RWPE1 (cell line): Measurements from ENCODE around the gene DCAF7.

Source experiments
- CTCF ChIA-PET: fragments of 350-600 bp; sonication (Branson Sonifier 250); formaldehyde crosslinking; extraction: SDS; loops from one replicate; lab custom pipeline; 2021; lab: Yijun Ruan, JAX
- POLR2A ChIA-PET: fragments of 400-600 bp; formaldehyde crosslinking; extraction: SDS; loops from one replicate; lab custom pipeline; 2020; ENCODE audit warnings: antibody characterized with exemption; ENCODE audit not compliant: low non-redundant PET; lab: Yijun Ruan, JAX
- DNase-seq: peaks from one replicate; pipeline ENCODE4 v3.0.0; 2012; ENCODE audit warnings: low spot score
- H3K27ac ChIP-seq: fragments of 450-650 bp; 2 replicates; pipeline ENCODE4 v1.5.1; 2017
- CTCF ChIP-seq: fragments of 450-650 bp; conservative IDR thresholded peaks from 2 replicates; pipeline ENCODE4 v1.5.1; 2017; ENCODE audit warnings: low read depth, mild to moderate bottlenecking

The DCAF7 gene

GRCh38 chr17:63578027-63578768 lies 27.9 kb downstream of the DCAF7 start:
- H3K27ac ChIP-seq: no peak overlapping the region
- TF ChIP-seq CTCF: no peak
- DNase-seq: no peak
- ChIA-PET POLR2A (no interaction called here), CTCF (no interaction called here)

GRCh38 chr17:63578769-63579111 lies 28.5 kb downstream of the DCAF7 start:
- CTCF ChIA-PET: no interaction called here

GRCh38 chr17:63579633-63580032 lies 29.4 kb downstream of the DCAF7 start:
- no peak for DNase-seq
- ChIA-PET POLR2A (no interaction called here), CTCF (interaction anchor here (0.6 kb wide), 1 partner anchor 128 kb away, joined by 3 read pairs; no protein-coding TSS in a partner anchor)
- no peak overlapping the region for H3K27ac ChIP-seq
- TF ChIP-seq CTCF: no peak

More at GRCh38 chr17:63578769-63579111, 28.5 kb downstream of the DCAF7 start:
- no peak for DNase-seq
- POLR2A ChIA-PET: no interaction called here
- TF ChIP-seq CTCF: no peak
- H3K27ac ChIP-seq: no peak overlapping the region

- CTCF ChIA-PET: no interaction called here
- DNase-seq: no peak
- POLR2A ChIA-PET: no interaction called here
- no peak for TF ChIP-seq CTCF
- no peak overlapping the region for H3K27ac ChIP-seq
Measured at GRCh38 chr17:63587770-63588169, 37.5 kb downstream of the DCAF7 start.

- no peak for TF ChIP-seq CTCF
- POLR2A ChIA-PET: no interaction called here
- CTCF ChIA-PET: no interaction called here
- no peak overlapping the region for H3K27ac ChIP-seq
- no peak for DNase-seq
Measured at GRCh38 chr17:63588797-63589196, 38.5 kb downstream of the DCAF7 start.

- TF ChIP-seq CTCF: no peak
- H3K27ac ChIP-seq: no peak overlapping the region
- ChIA-PET POLR2A (no interaction called here), CTCF (no interaction called here)
- DNase-seq: peak; percentile 16
Measured at GRCh38 chr17:63589646-63590045, 39.4 kb downstream of the DCAF7 start.
